Activated naive CD4-positive, alpha-beta T cell treated with anti-CD3 and anti-CD28 coated beads, Interleukin-2, amount 10 ng/mL, durations not matched to agents 5 hours and 36 hours (primary cell): ENCODE results near the gene TNNI3. TPM values are rescaled to one million over a fixed set of nuclear protein-coding genes. Genes with fewer than 3 reads are reported as not detected.

Source experiments
- microRNA-seq: library from miRNA; unstranded; fragments of <30 nt; microRNA quantifications from one replicate; pipeline ENCODE4 v1.2.0, GENCODE V29; 2022; ENCODE audit warnings: borderline microRNAs expressed, borderline replicate concordance
- total RNA-seq, 2 experiments: library from RNA; stranded (reverse); gene quantifications; one replicate each; pipeline ENCODE4 v1.2.3, GENCODE V29; 2021

TNNI3 gene
- not detected for total RNA-seq

GRCh38 chr19:55157064-55157908, at the start of gene TNNI3:
TNNI3 (minus strand) TSS chr19:55157732; CDS start chr19:55157589, 143 bp downstream.

GRCh38 chr19:55179606-55180484, 22.3 kb upstream of the TNNI3 start, which contains the start of gene SYT5:
SYT5 (minus strand) TSS chr19:55180289; CDS start chr19:55179041, 1,248 bp downstream.

DNA sequence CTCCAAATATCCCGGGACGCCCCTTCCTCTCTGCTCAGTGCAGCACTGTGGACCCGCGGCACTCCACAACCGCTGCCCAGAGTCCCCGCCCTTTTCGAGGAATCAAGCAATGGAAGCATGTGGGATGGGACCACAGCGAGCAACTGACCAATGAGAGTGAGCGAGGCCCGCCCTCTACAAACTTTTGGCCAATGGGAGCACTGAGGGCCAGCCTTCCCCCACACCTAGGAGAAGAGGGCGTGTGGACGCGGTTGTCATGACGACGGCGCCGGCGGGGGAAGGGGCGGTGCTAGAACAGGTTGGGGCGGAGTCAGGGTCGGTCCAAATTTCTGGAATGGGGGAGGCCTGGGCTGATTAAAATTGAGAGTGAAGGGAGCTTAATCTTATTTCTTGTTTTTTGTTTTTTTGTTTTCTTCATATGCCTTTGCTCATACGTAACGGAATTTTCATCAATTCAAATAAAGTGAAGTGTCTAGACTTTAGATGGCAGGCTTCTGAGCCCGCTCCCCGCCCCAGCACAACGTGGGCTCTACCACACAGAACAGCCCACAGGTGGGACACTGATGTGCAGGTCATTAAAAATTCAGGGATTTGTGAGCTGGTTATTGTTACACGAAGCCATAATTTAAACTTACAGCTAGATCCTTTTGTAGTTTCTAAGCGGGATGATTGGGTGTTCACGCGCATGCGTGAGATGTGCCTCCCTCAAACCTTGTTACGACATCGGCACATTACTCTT, 9.2 kb upstream of the TNNI3 start, which contains the start of gene DNAAF3:
DNAAF3 (minus strand) TSS at position 84 of the 739 bp plus-strand sequence. CDS start 200 bp downstream, outside the sequence.

GRCh38 chr19:55149078-55150003, 8.2 kb downstream of the TNNI3 start, which contains the start of gene TNNT1:
TNNT1 (minus strand) TSS chr19:55149206; CDS start chr19:55147157, 2,049 bp downstream.

GRCh38 chr19:55116859-55117662, 40.5 kb downstream of the TNNI3 start, which contains the start of gene PPP1R12C:
PPP1R12C (minus strand) TSS chr19:55117637; CDS start chr19:55117543, 94 bp downstream.

Small RNA genes lying within 50 kb of the gene (microRNA-seq; reads per million reads assigned to microRNA genes)
- gene MIR7975: not detected

Other genes with a start within 250 kb of the TNNI3 start
- gene NLRP7, start 210.2 kb downstream of the TNNI3 start, total RNA-seq: not detected
- gene NLRP2, start 191.4 kb downstream of the TNNI3 start, total RNA-seq: 10 to 100 TPM; 16.5 to 19.0 TPM
- gene GP6, start 119.5 kb downstream of the TNNI3 start, total RNA-seq: under 1 TPM; 0.26 to 0.43 TPM
- 10 to 100 TPM; 19.7 to 21.7 TPM for gene RDH13, start 94.6 kb downstream of the TNNI3 start, total RNA-seq
- gene EPS8L1, start 81.9 kb downstream of the TNNI3 start, total RNA-seq: 1 to 10 TPM; 3.1 to 4.3 TPM
- gene PPP1R12C, start 40.1 kb downstream of the TNNI3 start, total RNA-seq: 100 to 1,000 TPM; 135 to 141 TPM
- gene TNNT1, start 8.5 kb downstream of the TNNI3 start, total RNA-seq: not detected
- gene DNAAF3, start 8.9 kb upstream of the TNNI3 start, total RNA-seq: not detected
- gene SYT5, start 22.6 kb upstream of the TNNI3 start, total RNA-seq: not detected
- gene PTPRH, start 51.8 kb upstream of the TNNI3 start, total RNA-seq: not detected
- 10 to 100 TPM; 11.7 to 14.0 TPM for gene TMEM86B, start 71.0 kb upstream of the TNNI3 start, total RNA-seq
- gene PPP6R1, start 101.3 kb upstream of the TNNI3 start, total RNA-seq: 100 to 1,000 TPM; 179 to 181 TPM
- gene HSPBP1, start 122.4 kb upstream of the TNNI3 start, total RNA-seq: 10 to 100 TPM; 23.0 to 25.5 TPM
- 1 to 10 TPM; 4.0 to 5.9 TPM for gene BRSK1, start 126.3 kb upstream of the TNNI3 start, total RNA-seq
- under 1 TPM in 1 of 2 experiments, not detected in 1; 0.29 TPM for gene TMEM150B, start 167.6 kb upstream of the TNNI3 start, total RNA-seq
- 10 to 100 TPM; 24.2 to 25.6 TPM for gene KMT5C, start 182.1 kb upstream of the TNNI3 start, total RNA-seq
- under 1 TPM in 1 of 2 experiments, not detected in 1; 0.14 TPM for gene COX6B2, start 197.0 kb upstream of the TNNI3 start, total RNA-seq
- gene GARIN5B, start 205.5 kb upstream of the TNNI3 start, total RNA-seq: not detected
- gene IL11, start 212.7 kb upstream of the TNNI3 start, total RNA-seq: under 1 TPM; 0.15 to 0.29 TPM
- gene TMEM190, start 219.1 kb upstream of the TNNI3 start, total RNA-seq: not detected
- gene TMEM238, start 226.6 kb upstream of the TNNI3 start, total RNA-seq: 10 to 100 TPM; 28.2 to 31.1 TPM
- 1,000 to 10,000 TPM; 3,962 to 3,998 TPM for gene RPL28, start 228.2 kb upstream of the TNNI3 start, total RNA-seq